Stimulated activated CD8-positive, alpha-beta memory T cell treated with anti-CD3 and anti-CD28 coated beads, Interleukin-7, amount 100 ng/mL, for 1 hour (primary cell): ENCODE measurements around the gene ACTR6.
"Not testable (repeated sequence)": the region's sequence is repeated elsewhere in the genome, so short reads cannot be mapped to it uniquely, and the experiment has no call there.

Source experiments
- DNase-seq, 2 donors: peaks; one replicate each; pipeline ENCODE4 v3.0.0-alpha.2; 2020; ENCODE audit warnings: low read depth in 2 of 2

The ACTR6 gene

GRCh38 chr12:100184549-100185145, 16.0 kb upstream of the ACTR6 start:
- no peak for DNase-seq

- no peak for DNase-seq
Measured at GRCh38 chr12:100185361-100185894, 15.2 kb upstream of the ACTR6 start.

- no peak for DNase-seq
Measured at GRCh38 chr12:100186071-100186470, 14.5 kb upstream of the ACTR6 start.

GRCh38 chr12:100187068-100187467, 13.5 kb upstream of the ACTR6 start:
- no peak for DNase-seq

GRCh38 chr12:100187857-100188519, 12.6 kb upstream of the ACTR6 start:
- no peak for DNase-seq

GRCh38 chr12:100188888-100189635, 11.6 kb upstream of the ACTR6 start:
- not testable (repeated sequence) for DNase-seq

- no peak for DNase-seq
Measured at GRCh38 chr12:100189636-100190394, 10.8 kb upstream of the ACTR6 start.

GRCh38 chr12:100193085-100193484, 7.5 kb upstream of the ACTR6 start:
- DNase-seq, result no peak

- no peak for DNase-seq
Measured at GRCh38 chr12:100197486-100197885, 3.1 kb upstream of the ACTR6 start.

- DNase-seq, result no peak
Measured at GRCh38 chr12:100199023-100199346, 1.6 kb upstream of the ACTR6 start.

- DNase-seq, result peak; percentile 50 to 52
Measured at GRCh38 chr12:100199347-100200149, 1.1 kb upstream of the ACTR6 start.

GRCh38 chr12:100201604-100202423, 1.2 kb downstream of the ACTR6 start:
- no peak for DNase-seq

GRCh38 chr12:100207311-100207710, 6.7 kb downstream of the ACTR6 start:
- DNase-seq, result no peak

GRCh38 chr12:100208834-100209233, 8.2 kb downstream of the ACTR6 start:
- DNase-seq, result no peak

GRCh38 chr12:100211698-100212097, 11.1 kb downstream of the ACTR6 start:
- no peak for DNase-seq

- no peak for DNase-seq
Measured at GRCh38 chr12:100213016-100213891, 12.6 kb downstream of the ACTR6 start.

- DNase-seq, result no peak
Measured at GRCh38 chr12:100214518-100214917, 13.9 kb downstream of the ACTR6 start.

GRCh38 chr12:100215209-100215608, 14.6 kb downstream of the ACTR6 start:
- DNase-seq, result no peak

GRCh38 chr12:100216337-100216736, 15.7 kb downstream of the ACTR6 start:
- no peak for DNase-seq
